SJSA1 (cell line): ENCODE data around the gene POLN. TPM values are rescaled to one million over a fixed set of nuclear protein-coding genes. Genes with fewer than 3 reads are reported as not detected.

ENCODE experiments used
- DNase-seq, 2 experiments: peaks; one replicate each; pipeline ENCODE4 v3.0.0-alpha.2; 2015 to 2020; ENCODE audit warnings: low spot score in 2 of 2, low read depth in 1 of 2
- H3K27ac ChIP-seq: fragments of 250-450 bp; sonication (Bioruptor Pico); 2 replicates; pipeline ENCODE4 v1.5.1; 2020; ENCODE audit warnings: mild to moderate bottlenecking, moderate library complexity
- H3K27me3 ChIP-seq: fragments of 250-450 bp; sonication (Bioruptor Pico); replicated peaks from 2 replicates; pipeline ENCODE4 v1.5.1; 2020; ENCODE audit warnings: mild to moderate bottlenecking, moderate library complexity
- H3K36me3 ChIP-seq: fragments of 250-450 bp; sonication (Bioruptor Pico); 2 replicates; pipeline ENCODE4 v1.5.1; 2020; ENCODE audit warnings: mild to moderate bottlenecking
- H3K4me1 ChIP-seq: fragments of 250-450 bp; sonication (Bioruptor Pico); replicated peaks from 2 replicates; pipeline ENCODE4 v1.6.1; 2021; ENCODE audit warnings: mild to moderate bottlenecking
- H3K4me3 ChIP-seq: fragments of 250-450 bp; sonication (Bioruptor Pico); 2 replicates; pipeline ENCODE4 v1.5.1; 2020; ENCODE audit warnings: mild to moderate bottlenecking
- H3K9me3 ChIP-seq: fragments of 250-450 bp; sonication (Bioruptor Pico); replicated peaks from 2 replicates; pipeline ENCODE4 v1.5.1; 2020; ENCODE audit warnings: mild to moderate bottlenecking
- total RNA-seq: library from RNA; depleted of rRNA; stranded (reverse); fragments of >200 nt; shearing (Covaris generic); gene quantifications from 2 replicates; pipeline ENCODE4 v1.2.3, GENCODE V29; 2014

POLN gene
- total RNA-seq, 1 experiment from 2014 or later = 0.61 TPM

- no peak for DNase-seq
- no peak overlapping the region for H3K4me3 ChIP-seq
- no peak overlapping the region for H3K27ac ChIP-seq
- no peaks in the 10 kb centered on the region for H3K9me3 ChIP-seq
- no peaks in the 10 kb centered on the region for H3K36me3 ChIP-seq
- H3K27me3 ChIP-seq = no peaks in the 10 kb centered on the region
- no peaks in the 10 kb centered on the region for H3K4me1 ChIP-seq
These were observed 163.3 kb downstream of the POLN start for GRCh38 chr4:2078584-2078983.

DNA sequence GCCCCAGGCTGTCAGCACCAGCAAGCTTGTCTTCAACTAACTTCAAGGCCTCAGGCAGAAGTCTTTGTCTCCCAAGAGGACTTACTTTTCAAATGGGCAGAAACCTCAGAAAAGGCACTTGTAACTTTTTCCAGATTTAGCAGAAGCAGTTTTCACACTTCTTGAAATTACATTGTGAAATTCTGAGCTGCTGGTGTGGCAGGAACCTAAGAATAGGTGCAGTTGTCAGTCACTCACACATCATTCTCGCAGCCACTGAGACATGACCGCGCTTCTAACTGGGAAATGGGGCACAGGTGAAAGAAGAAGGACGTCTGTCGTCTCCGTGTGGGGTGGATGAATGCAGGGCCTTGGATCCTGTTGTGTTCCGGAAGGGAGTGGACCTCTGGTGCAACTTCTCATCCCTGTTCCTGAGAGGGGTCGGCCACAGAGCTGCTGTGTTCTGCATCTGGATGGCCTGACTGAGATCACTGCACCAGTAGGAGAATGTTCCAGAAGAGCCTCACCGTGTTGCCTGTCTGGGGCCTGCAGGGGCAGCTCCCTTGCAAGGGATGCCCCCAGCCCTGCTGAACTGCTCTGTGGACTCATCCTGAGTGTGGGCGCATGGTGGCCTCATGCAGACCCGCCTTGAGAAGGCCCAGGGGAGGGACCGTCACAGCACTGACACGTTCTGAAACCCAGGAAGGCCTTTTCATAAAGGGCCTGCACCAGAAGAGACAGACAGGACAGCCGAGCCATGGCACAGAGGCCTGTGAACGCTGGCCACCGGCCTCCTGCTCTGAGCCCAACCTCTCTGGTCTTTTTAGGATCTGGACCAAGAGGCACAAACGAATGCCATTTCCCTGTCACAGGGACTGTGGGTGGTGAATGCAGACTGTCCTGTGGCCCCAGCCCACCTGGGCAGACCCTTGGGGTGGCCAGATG is 164.1 kb downstream of the POLN start:
- H3K4me3 ChIP-seq = no peak overlapping the region
- no peaks in the 10 kb centered on the region for H3K36me3 ChIP-seq
- H3K4me1 ChIP-seq = no peaks in the 10 kb centered on the region
- H3K9me3 ChIP-seq = no peaks in the 10 kb centered on the region
- no peak for DNase-seq
- H3K27ac ChIP-seq = no peak overlapping the region
- no peaks in the 10 kb centered on the region for H3K27me3 ChIP-seq

- H3K9me3 ChIP-seq = no peaks in the 10 kb centered on the region
- no peaks in the 10 kb centered on the region for H3K4me1 ChIP-seq
- no peaks in the 10 kb centered on the region for H3K36me3 ChIP-seq
- no peak overlapping the region for H3K27ac ChIP-seq
- no peak for DNase-seq
- no peaks in the 10 kb centered on the region for H3K27me3 ChIP-seq
- H3K4me3 ChIP-seq = no peak overlapping the region
These were observed 164.9 kb downstream of the POLN start for GRCh38 chr4:2076908-2077536.

DNA sequence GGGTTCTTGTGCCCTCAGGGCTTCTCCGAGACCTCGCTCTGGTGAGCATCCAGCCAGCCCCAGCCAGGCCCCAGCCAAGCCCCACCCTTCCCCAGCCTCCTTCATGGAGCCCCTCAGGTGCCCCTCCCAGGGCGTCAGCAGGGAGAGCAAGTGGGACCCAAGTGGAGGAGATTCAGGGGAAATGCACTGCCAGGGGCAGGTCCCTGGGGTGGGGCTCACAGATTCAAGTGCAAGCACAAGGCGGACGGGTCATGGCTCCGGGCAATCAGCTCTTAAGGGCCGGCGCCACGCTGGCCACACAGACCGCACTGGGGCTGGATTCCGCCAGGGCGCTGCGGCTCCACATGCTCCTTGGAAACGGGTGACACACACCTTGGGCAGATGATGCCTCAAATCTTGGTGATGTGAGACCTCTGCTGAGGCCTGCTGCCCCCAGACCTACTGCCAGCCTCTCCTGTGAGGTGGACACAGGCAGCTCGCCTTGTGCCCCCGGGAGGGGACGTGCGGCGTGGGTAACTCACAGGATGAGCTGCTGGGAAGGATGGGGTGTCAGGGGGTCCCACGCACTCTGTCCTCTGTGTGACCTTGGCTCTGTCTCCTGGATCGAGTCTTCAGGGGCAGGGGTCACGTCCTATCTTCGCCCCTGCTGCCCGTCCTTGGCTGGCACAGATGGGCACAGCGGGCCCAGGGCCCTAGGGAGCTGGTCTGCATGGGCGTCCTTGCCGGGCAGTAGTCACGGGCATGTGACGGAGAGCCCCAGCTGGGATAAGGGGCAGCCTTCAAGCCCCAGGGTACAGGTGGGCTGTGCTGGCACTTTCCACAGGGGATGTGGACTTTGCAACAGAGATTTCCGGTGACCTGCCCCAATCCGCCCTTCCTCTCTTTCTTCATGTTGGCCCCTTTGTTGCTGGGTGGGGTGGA is 165.7 kb downstream of the POLN start:
- no peaks in the 10 kb centered on the region for H3K4me1 ChIP-seq
- H3K36me3 ChIP-seq = no peaks in the 10 kb centered on the region
- DNase-seq = no peak

GRCh38 chr4:2075171-2075986 is 166.5 kb downstream of the POLN start:
- Histone ChIP-seq H3K4me1 (no peaks in the 10 kb centered on the region), H3K4me3 (no peak overlapping the region), H3K9me3 (no peaks in the 10 kb centered on the region), H3K27me3 (no peaks in the 10 kb centered on the region), H3K27ac (no peak overlapping the region), H3K36me3 (no peaks in the 10 kb centered on the region)
- DNase-seq = no peak

More for the DNA sequence above, 165.7 kb downstream of the POLN start:
- Histone ChIP-seq H3K27ac (no peak overlapping the region), H3K27me3 (no peaks in the 10 kb centered on the region), H3K4me3 (no peak overlapping the region), H3K9me3 (no peaks in the 10 kb centered on the region)

GRCh38 chr4:2074588-2074987 is 167.3 kb downstream of the POLN start:
- H3K27me3 ChIP-seq = no peaks in the 10 kb centered on the region

GRCh38 chr4:2073808-2074481 is 168.0 kb downstream of the POLN start:
- no peaks in the 10 kb centered on the region for H3K27me3 ChIP-seq
- no peak for DNase-seq
- no peak overlapping the region for H3K4me3 ChIP-seq
- H3K4me1 ChIP-seq = no peaks in the 10 kb centered on the region
- H3K36me3 ChIP-seq = no peaks in the 10 kb centered on the region
- H3K27ac ChIP-seq = no peak overlapping the region
- H3K9me3 ChIP-seq = no peaks in the 10 kb centered on the region

More at GRCh38 chr4:2074588-2074987, 167.3 kb downstream of the POLN start:
- no peak for DNase-seq
- no peak overlapping the region for H3K27ac ChIP-seq
- no peaks in the 10 kb centered on the region for H3K36me3 ChIP-seq
- no peak overlapping the region for H3K4me3 ChIP-seq
- H3K9me3 ChIP-seq = no peaks in the 10 kb centered on the region
- H3K4me1 ChIP-seq = no peaks in the 10 kb centered on the region

GRCh38 chr4:2072971-2073807 is 168.7 kb downstream of the POLN start:
- Histone ChIP-seq H3K9me3 (no peaks in the 10 kb centered on the region), H3K36me3 (no peaks in the 10 kb centered on the region), H3K27me3 (no peaks in the 10 kb centered on the region), H3K4me1 (no peaks in the 10 kb centered on the region), H3K4me3 (no peak overlapping the region), H3K27ac (no peak overlapping the region)
- no peak for DNase-seq

- no peak overlapping the region for H3K27ac ChIP-seq
- H3K9me3 ChIP-seq = no peaks in the 10 kb centered on the region
- DNase-seq = no peak
- H3K4me3 ChIP-seq = no peak overlapping the region
- no peaks in the 10 kb centered on the region for H3K27me3 ChIP-seq
- no peaks in the 10 kb centered on the region for H3K4me1 ChIP-seq
- no peaks in the 10 kb centered on the region for H3K36me3 ChIP-seq
These were observed 169.7 kb downstream of the POLN start for GRCh38 chr4:2071912-2072867.

- no peaks in the 10 kb centered on the region for H3K4me1 ChIP-seq
- no peaks in the 10 kb centered on the region for H3K27me3 ChIP-seq
- DNase-seq = no peak
- H3K27ac ChIP-seq = no peak overlapping the region
- no peak overlapping the region for H3K4me3 ChIP-seq
- no peaks in the 10 kb centered on the region for H3K9me3 ChIP-seq
- H3K36me3 ChIP-seq = no peaks in the 10 kb centered on the region
These were observed 170.5 kb downstream of the POLN start for GRCh38 chr4:2071252-2071911.
